COR-L47 (cell line): ENCODE measurements around the gene FGF2.
"Not testable (repeated sequence)": the region's sequence is repeated elsewhere in the genome, so short reads cannot be mapped to it uniquely, and the experiment has no call there.

Source experiments
- DNase-seq: peaks from one replicate; lab custom pipeline; 2025; lab: John Stamatoyannopoulos, UW

The FGF2 gene

GRCh38 chr4:122845760-122846159 is 19.1 kb downstream of the FGF2 start:
- no peak for DNase-seq

GRCh38 chr4:122847931-122848330 is 21.3 kb downstream of the FGF2 start:
- no peak for DNase-seq

DNA sequence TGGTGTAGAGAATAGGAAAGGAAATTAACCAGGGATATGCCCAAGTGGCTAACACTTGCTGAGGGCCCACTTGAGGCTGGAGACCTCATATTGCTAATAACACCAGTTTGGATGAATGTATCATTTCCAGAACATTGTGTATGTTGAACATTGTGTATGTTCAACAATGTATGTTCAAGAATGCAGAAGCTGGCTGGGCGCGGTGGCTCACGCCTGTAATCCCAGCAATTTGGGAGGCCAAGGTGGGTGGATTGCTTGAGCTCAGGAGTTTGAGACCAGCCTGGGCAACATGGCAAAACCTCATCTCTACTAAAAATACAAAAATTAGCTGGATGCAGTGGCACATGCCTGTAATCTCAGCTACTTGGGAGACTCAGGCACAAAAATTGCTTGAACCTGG is 23.2 kb downstream of the FGF2 start:
- DNase-seq: not testable (repeated sequence)

GRCh38 chr4:122851568-122851967 is 24.9 kb downstream of the FGF2 start:
- DNase-seq: no peak

DNA sequence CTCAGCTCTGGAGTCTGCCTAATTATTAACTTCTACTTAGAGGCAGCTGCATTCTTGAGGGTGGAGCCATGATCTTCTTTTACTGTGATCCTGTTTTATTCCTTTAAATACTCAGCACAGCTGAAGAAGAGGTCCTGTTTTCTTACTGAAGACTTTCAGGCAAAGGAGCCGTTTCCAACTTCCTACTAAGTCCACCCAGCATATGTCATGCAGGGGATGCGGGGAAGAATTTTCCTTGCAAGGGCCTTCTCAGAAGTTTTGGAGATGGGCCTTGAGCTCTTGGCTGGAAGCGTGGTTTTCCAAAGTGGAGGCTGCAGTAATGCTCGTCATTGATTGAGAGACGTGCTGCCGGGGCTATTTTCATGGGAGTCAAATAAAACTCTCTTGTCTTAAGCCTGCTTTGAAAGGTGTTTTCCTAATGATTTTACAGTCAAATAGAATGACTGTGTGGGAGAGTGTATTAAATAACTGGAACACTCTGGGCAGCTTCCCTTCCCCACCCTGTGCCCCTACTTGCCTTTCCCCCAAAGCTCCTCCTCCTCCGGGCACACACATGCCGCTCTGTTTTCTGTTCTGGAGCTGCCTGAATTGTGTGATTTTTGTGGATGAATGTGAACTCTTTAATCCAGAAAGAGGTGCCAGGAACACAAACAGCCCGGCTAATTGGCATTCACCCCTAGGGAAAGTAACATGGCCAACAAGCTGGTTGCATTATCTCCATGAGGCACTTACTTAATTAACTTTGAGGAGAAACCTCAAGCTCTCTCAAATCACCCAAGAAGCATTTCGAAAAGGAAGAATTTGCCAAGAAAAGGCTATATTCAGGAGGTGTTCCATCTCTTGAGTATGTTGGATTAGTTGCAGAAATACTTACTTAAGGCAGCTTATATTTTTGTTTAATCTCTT is 28.1 kb downstream of the FGF2 start:
- DNase-seq: no peak

GRCh38 chr4:122855353-122855890 is 28.8 kb downstream of the FGF2 start:
- no peak for DNase-seq

- no peak for DNase-seq
These were observed 30.5 kb downstream of the FGF2 start for GRCh38 chr4:122857160-122857559.

GRCh38 chr4:122858705-122859104 is 32.1 kb downstream of the FGF2 start:
- no peak for DNase-seq

- DNase-seq: no peak
These were observed 34.7 kb downstream of the FGF2 start for GRCh38 chr4:122861172-122861943.

- no peak for DNase-seq
These were observed 37.0 kb downstream of the FGF2 start for GRCh38 chr4:122863639-122864038.

DNA sequence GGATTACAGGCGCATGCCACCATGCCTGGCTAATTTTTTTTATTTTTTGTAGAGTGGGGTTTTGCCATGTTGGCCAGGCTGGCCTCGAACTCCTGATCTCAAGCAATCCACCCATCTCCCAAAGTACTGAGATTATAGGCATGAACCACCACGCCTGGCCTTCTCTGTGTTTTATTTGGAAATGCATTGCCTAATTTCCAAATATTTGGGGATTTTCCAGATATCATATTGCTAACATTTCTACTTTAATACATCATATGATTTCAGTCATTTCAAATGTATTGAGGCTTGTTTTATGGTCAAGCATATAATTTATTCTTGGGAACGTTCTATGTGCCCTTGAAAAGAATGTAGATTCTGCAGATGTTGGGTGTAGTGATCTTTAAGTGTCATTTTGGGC is 38.8 kb downstream of the FGF2 start:
- DNase-seq: no peak

GRCh38 chr4:122868235-122868634 is 41.6 kb downstream of the FGF2 start:
- not testable (repeated sequence) for DNase-seq

GRCh38 chr4:122873146-122873545 is 46.5 kb downstream of the FGF2 start:
- DNase-seq: no peak

GRCh38 chr4:122873821-122874593 is 47.4 kb downstream of the FGF2 start:
- DNase-seq: no peak

DNA sequence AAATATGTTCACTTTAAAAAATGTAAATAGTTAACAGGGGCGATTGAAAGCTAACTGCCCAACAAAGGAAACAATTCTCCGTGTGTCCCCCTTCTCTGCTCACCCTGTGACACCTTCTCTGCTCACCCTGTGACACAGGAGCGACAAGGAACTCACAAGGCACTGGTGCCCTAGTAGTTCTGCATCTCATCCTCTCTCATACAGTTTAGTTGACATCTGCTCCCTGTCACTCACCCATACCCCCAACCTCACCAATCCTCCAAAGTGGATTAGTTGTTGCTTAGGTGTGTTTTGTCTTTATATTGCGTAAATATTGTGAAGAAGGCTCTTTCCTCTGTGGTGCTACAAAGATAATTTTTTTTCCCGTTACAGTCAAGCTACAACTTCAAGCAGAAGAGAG is 49.3 kb downstream of the FGF2 start:
- no peak for DNase-seq

DNA sequence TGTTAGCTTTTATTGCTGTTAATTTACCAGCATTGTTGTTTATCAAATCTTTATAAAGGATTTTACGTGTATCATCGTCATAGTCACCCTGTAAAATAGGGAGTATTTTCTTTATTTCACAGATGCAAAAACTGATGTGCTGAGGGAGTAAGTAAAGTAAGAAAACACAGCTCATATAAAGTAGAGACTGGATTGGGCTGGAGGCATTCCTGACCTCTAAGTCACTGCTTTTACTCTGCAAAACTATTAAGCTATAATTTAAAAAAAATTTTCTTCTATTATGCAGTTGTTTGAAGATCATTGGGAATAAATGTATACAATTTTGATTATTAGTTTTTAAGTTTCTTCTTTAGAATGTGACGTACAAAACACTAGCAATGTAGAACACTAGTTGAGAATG is 49.8 kb downstream of the FGF2 start:
- no peak for DNase-seq

GRCh38 chr4:122879001-122879400 is 52.4 kb downstream of the FGF2 start:
- DNase-seq: no peak

DNA sequence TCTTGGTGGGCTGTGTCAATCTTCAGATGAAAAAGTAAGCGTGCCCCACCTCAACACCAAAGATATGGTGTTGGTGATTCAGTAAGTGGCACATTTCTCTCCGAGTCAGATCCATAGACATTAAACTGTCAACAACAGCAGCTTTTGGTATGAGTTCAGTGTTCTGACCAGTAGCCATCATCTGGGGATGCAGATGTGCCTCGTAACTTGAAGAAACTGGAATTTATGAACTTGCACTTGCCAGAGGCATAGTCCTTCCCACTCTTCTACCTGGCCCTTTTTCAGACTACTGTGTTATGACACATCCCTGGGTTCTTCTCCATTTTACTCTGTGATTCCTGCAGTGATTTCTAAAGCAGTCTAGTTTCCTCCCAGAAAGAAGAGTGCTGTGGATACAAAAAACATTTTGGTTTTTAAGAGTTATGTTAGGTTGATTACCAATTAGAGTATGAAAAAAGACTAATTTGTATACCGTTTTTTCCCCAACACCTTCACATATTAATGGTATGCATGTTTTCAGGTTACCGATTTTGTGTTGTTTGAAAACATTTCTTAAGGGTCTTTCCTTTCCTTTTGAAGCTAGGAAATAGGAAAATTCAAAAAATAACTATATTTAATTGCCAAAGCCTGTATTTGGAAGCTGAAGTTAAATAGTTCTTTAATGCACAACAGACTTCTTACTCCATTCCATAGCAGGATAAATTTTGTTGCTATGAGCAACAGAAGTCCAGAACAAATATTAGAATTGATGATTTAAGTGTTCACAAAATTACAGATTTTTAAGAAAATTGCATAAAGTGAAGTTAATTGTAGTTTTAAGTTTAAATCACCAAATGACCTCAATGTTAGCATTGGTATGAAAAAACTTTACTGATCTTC is 56.5 kb downstream of the FGF2 start:
- DNase-seq: no peak

DNA sequence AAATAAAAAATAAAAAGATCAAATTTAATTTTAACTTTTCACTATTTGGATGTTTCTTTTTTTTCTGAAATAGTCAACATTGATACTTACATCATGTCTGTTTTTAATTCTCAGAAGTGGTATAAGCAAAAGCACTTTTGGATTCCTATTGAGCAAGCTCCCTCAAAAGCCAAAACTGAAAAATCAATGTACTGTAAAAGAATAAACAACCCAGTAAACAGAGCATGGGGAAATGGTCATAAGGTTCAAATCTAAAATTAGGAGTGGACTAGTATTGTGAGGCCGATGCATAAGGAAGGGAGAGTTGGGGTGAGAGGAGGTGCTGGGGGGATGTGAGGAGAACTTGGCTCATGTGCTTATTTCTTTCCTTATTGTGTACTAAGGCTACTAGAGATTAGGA is 57.9 kb downstream of the FGF2 start:
- no peak for DNase-seq

DNA sequence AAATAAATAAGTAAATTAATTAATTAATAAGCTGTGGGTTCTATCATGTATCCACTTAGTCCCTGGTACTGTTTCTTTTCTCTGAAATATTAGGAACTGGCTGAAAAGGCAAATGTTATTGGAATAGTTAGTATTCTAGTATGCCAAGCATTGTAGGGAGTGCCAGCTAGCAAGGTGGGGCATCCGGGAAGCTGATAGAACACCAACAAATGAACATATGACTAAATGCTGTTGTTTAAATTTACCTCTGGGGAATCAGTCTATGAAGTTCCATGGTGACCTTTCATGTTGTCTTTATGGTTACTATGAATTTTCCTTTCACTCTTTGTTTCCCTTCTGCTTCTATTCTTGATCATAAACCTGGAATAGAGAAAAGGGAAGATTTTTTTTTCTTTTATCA is 63.1 kb downstream of the FGF2 start:
- no peak for DNase-seq

DNA sequence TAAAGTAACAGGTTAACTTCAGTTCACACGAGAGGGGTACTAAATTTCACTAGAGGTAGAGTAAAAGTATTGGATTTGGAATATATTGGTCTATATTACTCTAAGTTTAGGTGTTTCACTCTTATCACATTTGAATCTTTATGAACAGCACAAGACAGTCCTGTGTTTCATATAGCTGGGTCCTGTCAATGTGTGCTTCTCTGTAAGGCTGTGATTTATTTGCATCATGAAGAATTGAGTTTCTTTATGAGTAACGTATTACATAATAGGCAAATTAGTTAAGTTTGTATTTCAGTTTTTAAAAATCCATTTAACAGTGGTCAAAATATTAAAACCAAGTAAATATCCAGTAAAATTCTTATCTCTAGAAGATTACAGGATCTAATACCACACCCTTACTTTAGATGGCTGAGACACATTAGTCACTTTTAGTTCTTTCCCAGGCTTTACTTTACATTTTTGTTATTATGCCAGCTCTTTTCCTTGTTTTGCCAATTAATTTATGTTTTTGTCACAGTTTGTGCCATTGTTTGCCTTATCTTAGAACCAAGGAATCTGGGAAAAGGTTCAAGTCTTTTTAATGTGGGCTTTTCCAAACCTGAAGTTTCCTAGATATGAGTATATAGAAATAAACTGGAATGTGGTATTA is 63.6 kb downstream of the FGF2 start:
- no peak for DNase-seq
